GM10248 (cell line): ENCODE measurements around the gene FAS.
A peak's percentile ranks its signal among the peaks of the same experiment; 100 is the strongest.

ENCODE experiments used
- CTCF ChIA-PET: fragments of 300-600 bp; sonication (Branson Sonifier 250); formaldehyde crosslinking; extraction: SDS; loops from one replicate; lab custom pipeline; 2021; ENCODE audit warnings: antibody characterized with exemption; lab: Yijun Ruan, JAX
- POLR2A ChIA-PET: fragments of 350-650 bp; sonication (Branson Sonifier 250); formaldehyde crosslinking; extraction: SDS; loops from one replicate; lab custom pipeline; 2020; ENCODE audit warnings: antibody characterized with exemption; lab: Yijun Ruan, JAX
- DNase-seq: peaks from one replicate; pipeline ENCODE4 v3.0.0; 2012; ENCODE audit errors: extremely low spot score
- TF ChIP-seq, protein P1 (sequence below): IDR thresholded peaks from 2 replicates; pipeline ENCODE4 v1.5.1; 2012; ENCODE audit warnings: mild to moderate bottlenecking, low read depth; ENCODE audit errors: extremely low read depth, missing control alignments, control extremely low read depth

The FAS gene

DNA sequence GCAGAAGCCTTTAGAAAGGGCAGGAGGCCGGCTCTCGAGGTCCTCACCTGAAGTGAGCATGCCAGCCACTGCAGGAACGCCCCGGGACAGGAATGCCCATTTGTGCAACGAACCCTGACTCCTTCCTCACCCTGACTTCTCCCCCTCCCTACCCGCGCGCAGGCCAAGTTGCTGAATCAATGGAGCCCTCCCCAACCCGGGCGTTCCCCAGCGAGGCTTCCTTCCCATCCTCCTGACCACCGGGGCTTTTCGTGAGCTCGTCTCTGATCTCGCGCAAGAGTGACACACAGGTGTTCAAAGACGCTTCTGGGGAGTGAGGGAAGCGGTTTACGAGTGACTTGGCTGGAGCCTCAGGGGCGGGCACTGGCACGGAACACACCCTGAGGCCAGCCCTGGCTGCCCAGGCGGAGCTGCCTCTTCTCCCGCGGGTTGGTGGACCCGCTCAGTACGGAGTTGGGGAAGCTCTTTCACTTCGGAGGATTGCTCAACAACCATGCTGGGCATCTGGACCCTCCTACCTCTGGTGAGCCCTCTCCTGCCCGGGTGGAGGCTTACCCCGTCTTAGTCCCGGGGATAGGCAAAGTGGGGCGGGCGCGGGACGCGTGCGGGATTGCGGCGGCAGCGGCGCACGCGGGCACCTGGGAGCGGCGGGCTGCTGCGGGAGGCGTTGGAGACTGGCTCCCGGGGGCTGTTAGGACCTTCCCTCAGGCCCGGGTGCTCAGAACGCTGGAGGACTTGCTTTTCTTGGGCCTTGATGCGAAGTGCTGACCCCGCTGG, at the start of gene FAS:
Gene FAS (plus strand): TSS at position 415 of the 777 bp plus-strand sequence. CDS start 79 bp downstream, at position 494.
- CTCF ChIA-PET, result interaction anchor here (0.9 to 8.0 kb wide), 16 partner anchors 9 to 426 kb away, joined by 3 to 80 read pairs (median 6); no protein-coding TSS in a partner anchor
- DNase-seq, result peak; percentile 79
- TF ChIP-seq, protein P1, sequence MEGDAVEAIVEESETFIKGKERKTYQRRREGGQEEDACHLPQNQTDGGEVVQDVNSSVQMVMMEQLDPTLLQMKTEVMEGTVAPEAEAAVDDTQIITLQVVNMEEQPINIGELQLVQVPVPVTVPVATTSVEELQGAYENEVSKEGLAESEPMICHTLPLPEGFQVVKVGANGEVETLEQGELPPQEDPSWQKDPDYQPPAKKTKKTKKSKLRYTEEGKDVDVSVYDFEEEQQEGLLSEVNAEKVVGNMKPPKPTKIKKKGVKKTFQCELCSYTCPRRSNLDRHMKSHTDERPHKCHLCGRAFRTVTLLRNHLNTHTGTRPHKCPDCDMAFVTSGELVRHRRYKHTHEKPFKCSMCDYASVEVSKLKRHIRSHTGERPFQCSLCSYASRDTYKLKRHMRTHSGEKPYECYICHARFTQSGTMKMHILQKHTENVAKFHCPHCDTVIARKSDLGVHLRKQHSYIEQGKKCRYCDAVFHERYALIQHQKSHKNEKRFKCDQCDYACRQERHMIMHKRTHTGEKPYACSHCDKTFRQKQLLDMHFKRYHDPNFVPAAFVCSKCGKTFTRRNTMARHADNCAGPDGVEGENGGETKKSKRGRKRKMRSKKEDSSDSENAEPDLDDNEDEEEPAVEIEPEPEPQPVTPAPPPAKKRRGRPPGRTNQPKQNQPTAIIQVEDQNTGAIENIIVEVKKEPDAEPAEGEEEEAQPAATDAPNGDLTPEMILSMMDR, result no peak
- POLR2A ChIA-PET, result interaction anchor here (0.6 to 1.0 kb wide), 3 partner anchors 9 to 154 kb away, joined by 3 to 7 read pairs (median 3); no protein-coding TSS in a partner anchor

GRCh38 chr10:88941026-88941425, 49.6 kb upstream of the FAS start:
- ChIA-PET CTCF (interaction anchor here (0.7 to 2.0 kb wide), 3 partner anchors 8 to 89 kb away, joined by 3 to 6 read pairs (median 3); no protein-coding TSS in a partner anchor), POLR2A (no interaction called here)
- TF ChIP-seq, protein P1, result no peak
- DNase-seq, result no peak

DNA sequence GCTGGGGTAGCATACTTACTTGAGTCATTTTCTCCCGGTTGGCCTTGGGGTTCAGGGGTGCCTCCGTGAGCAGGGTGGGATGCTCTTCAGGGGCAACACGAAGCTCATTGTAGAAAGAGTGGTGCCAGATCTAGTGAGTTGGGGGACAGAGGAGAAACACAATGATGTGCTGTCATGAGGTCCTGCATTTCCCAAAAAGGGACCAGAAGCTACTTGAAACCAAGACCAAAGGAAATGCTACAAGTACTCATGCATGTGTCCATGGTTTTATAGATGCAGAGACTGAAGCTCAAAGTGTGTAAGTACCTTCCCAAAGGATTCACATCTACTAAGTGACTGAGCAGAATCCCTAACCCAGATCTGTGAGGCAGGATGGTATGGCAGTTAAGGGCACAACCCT, 46.8 kb upstream of the FAS start:
- POLR2A ChIA-PET, result no interaction called here
- CTCF ChIA-PET, result interaction anchor here (0.8 to 3.8 kb wide), 11 partner anchors 8 to 274 kb away, joined by 3 to 20 read pairs (median 6); no protein-coding TSS in a partner anchor
- no peak for DNase-seq
- TF ChIP-seq, protein P1, result no peak

GRCh38 chr10:88944813-88945212, 45.8 kb upstream of the FAS start:
- DNase-seq, result peak; percentile 35
- TF ChIP-seq, protein P1, result no peak
- CTCF ChIA-PET, result interaction anchor here (0.8 to 3.8 kb wide), 13 partner anchors 9 to 273 kb away, joined by 3 to 20 read pairs (median 6); no protein-coding TSS in a partner anchor
- POLR2A ChIA-PET, result no interaction called here

DNA sequence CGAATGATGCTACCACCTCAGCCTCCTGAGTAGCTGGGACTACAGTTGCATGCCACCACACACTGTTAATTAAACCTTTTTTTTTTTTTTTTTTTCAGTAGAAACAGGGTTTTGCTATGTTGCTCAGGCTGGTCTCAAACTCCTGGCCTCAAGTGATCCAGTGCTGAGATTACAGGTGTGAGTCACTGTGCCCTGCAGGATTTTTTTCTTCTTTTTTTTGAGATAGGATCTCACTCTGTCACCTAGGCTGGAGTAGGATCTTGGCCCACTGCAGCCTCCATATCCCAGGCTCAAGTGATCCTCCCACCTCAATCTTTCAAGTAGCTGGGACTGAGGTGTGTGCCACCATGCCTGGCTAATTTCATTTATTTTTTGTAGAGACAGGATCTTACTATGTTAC, 44.4 kb upstream of the FAS start:
- TF ChIP-seq, protein P1, result no peak
- DNase-seq, result no peak
- POLR2A ChIA-PET, result no interaction called here
- CTCF ChIA-PET, result interaction anchor here (1.1 to 3.8 kb wide), 6 partner anchors 10 to 272 kb away, joined by 4 to 20 read pairs (median 8); no protein-coding TSS in a partner anchor

DNA sequence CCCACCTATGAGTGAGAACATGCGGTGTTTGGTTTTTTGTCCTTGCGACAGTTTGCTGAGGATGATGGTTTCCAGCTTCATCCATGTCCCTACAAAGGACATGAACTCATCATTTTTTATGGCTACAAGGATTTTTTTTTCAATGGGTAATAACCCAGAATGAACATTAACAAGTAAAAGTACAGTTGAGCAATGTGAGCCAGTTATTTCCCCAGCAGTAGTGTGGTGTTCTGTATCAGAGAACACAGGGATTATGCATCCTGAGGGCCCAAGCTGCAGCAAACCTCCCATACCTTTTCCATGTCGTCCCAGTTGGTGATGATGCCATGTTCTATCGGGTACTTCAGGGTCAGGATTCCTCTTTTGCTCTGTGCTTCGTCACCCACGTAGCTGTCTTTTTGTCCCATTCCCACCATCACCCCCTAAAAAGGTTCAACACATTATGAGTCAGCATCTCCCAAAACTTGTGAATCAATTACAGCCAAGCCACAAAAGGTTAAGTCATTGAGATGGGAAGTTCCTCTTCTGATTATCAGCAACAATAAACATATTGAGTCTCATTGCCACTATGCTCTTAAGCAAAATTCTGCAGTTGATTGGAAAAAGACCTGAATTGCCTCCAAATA, 43.5 kb upstream of the FAS start:
- ChIA-PET POLR2A (no interaction called here), CTCF (interaction anchor here (1.1 to 2.4 kb wide), 3 partner anchors 41 to 267 kb away, joined by 3 to 9 read pairs (median 3); no protein-coding TSS in a partner anchor)
- no peak for DNase-seq
- TF ChIP-seq, protein P1, result no peak
